Activated CD8-positive, alpha-beta memory T cell treated with anti-CD3 and anti-CD28 coated beads for 24 hours (primary cell): Measurements from ENCODE around the gene TSPAN4.

ENCODE experiments used
- DNase-seq: peaks from one replicate; pipeline ENCODE4 v3.0.0-alpha.2; 2020

Gene TSPAN4

GRCh38 chr11:853682-854448 lies 11.2 kb downstream of the TSPAN4 start:
- no peak for DNase-seq

GRCh38 chr11:854601-855329 lies 12.1 kb downstream of the TSPAN4 start:
- DNase-seq = no peak

GRCh38 chr11:855330-855674 lies 12.7 kb downstream of the TSPAN4 start:
- no peak for DNase-seq

GRCh38 chr11:855796-856195 lies 13.1 kb downstream of the TSPAN4 start:
- no peak for DNase-seq

- DNase-seq = no peak
Observed at GRCh38 chr11:856397-856796, 13.7 kb downstream of the TSPAN4 start.

- no peak for DNase-seq
Observed at GRCh38 chr11:858053-858761, 15.6 kb downstream of the TSPAN4 start.

GRCh38 chr11:858762-859339 lies 16.2 kb downstream of the TSPAN4 start:
- no peak for DNase-seq

- no peak for DNase-seq
Observed at GRCh38 chr11:859394-860131, 16.9 kb downstream of the TSPAN4 start.

GRCh38 chr11:860234-861104 lies 17.8 kb downstream of the TSPAN4 start:
- no peak for DNase-seq

- no peak for DNase-seq
Observed at GRCh38 chr11:861105-861479, 18.4 kb downstream of the TSPAN4 start.

GRCh38 chr11:862081-862661 lies 19.5 kb downstream of the TSPAN4 start:
- DNase-seq = no peak

GRCh38 chr11:862696-863022 lies 20.0 kb downstream of the TSPAN4 start:
- no peak for DNase-seq

GRCh38 chr11:863023-863909 lies 20.6 kb downstream of the TSPAN4 start:
- DNase-seq = no peak

GRCh38 chr11:863910-864827 lies 21.5 kb downstream of the TSPAN4 start:
- DNase-seq = no peak

- no peak for DNase-seq
Observed at GRCh38 chr11:864898-865297, 22.2 kb downstream of the TSPAN4 start.

GRCh38 chr11:865462-866430 lies 23.1 kb downstream of the TSPAN4 start:
- no peak for DNase-seq

GRCh38 chr11:866481-866880 lies 23.8 kb downstream of the TSPAN4 start:
- no peak for DNase-seq

GRCh38 chr11:867856-868358 lies 25.3 kb downstream of the TSPAN4 start:
- no peak for DNase-seq
